H1 (cell line): Measurements from ENCODE around the gene DNAH10. TPM values are rescaled to one million over a fixed set of nuclear protein-coding genes. Genes with fewer than 3 reads are reported as not detected.

Experiments
- CTBP2 ChIP-seq: IDR thresholded peaks from 2 replicates; pipeline ENCODE4 v1.7.0; 2011; ENCODE audit warnings: borderline replicate concordance, mild to moderate bottlenecking, moderate library complexity, mixed read lengths, low read length; ENCODE audit not compliant: insufficient read depth, insufficient read length
- KDM4A ChIP-seq: IDR thresholded peaks from one replicate; pipeline ENCODE4 v1.7.1; 2012; ENCODE audit warnings: low read depth, mild to moderate bottlenecking, moderate library complexity, low read length, inconsistent platforms; ENCODE audit not compliant: severe bottlenecking
- TBP ChIP-seq: IDR thresholded peaks from 2 replicates; pipeline ENCODE4 v1.6.1; 2011; ENCODE audit warnings: low read depth, low read length, improper control_type of control experiment
- polyA plus RNA-seq, 7 experiments: library from polyadenylated mRNA; depleted of rRNA in 3 of 7; stranded (reverse) in 5 of 7; unstranded in 2 of 7; fragments of >200 nt in 5 of 7; fragments of 200-250 nt in 2 of 7; gene quantifications; 1 replicate in 5 of 7; 2 replicates in 1 of 7; 4 replicates in 1 of 7; pipeline versions ENCODE4 v1.2.1 to v1.2.3, GENCODE V29; 2011 to 2013; ENCODE audit warnings: missing spikeins in 2 of 7, mixed read lengths in 2 of 7
- total RNA-seq: library from RNA; stranded (reverse); fragmentation: NEBNext Ultra II Directional; extraction: Animal tissue kit (Norgen Biotek cat#: 25700); gene quantifications from 2 replicates; pipeline ENCODE4 v1.2.1, GENCODE V29; 2021
- TF ChIP-seq, protein P1 (sequence below), 3 experiments: IDR thresholded peaks; 1 replicate in 2 of 3; 2 replicates in 1 of 3; pipeline versions ENCODE4 v1.5.1 to v1.6.1; 2011; ENCODE audit warnings: low read length in 3 of 3, mild to moderate bottlenecking in 3 of 3, inconsistent platforms in 2 of 3, low read depth in 1 of 3, moderate library complexity in 1 of 3; ENCODE audit not compliant: insufficient read depth in 1 of 3; ENCODE audit errors: control extremely low read depth in 1 of 3

DNAH10 gene
- total and polyA plus RNA-seq, 2 of the 8 experiments (the other 6 are each of a cell fraction or from before 2014, with no cell fraction given), result 0.02 to 0.24 TPM

DNA sequence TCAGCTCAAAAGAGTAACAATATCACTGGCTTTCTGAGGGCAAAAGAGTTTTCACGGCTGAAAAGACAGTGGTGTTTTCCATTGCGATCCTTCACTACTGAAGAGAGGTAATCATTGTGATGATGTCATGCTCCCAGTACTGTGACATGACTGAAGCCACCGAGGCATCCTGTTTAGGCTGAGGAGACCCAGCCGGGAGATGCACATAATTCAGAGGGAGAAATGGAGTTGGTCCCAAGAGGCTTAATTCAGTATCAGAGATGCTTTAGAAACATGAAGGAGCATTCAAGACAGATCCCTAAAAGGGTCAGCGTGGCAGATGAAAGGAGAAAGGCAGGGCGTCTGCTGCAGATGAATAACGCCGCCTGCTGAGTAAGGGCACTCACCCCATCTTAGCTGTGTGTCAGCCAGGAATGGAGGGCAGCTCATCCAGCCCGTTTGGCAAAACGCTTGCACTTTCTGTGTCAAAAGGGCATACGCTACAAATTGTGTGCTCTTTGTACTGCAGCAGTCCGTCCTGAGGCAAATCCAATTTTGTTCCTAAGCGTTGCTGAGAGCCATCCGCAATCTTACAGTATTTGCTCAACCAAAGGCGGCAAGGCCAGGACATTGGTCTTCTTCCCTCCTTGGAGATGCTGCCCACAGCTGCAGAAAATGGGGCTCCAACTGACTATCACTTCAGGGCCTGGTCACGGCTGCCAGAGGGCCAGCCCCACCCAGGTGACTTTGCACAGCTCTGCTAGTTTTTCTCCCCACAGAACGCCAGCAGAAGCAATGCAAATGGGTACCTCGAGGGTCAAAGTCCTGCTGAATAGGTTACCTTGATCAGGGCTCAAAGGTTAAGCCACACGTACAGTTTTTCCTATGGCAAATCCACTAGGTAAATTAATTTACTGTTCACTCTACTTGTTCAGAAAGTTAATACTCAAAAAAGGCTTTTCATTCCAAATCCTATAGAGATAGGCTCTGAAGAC, 187.0 kb downstream of the DNAH10 start (continued):
- TF ChIP-seq TBP (no peak), KDM4A (no peak), CTBP2 (no peak)
- TF ChIP-seq, protein P1, sequence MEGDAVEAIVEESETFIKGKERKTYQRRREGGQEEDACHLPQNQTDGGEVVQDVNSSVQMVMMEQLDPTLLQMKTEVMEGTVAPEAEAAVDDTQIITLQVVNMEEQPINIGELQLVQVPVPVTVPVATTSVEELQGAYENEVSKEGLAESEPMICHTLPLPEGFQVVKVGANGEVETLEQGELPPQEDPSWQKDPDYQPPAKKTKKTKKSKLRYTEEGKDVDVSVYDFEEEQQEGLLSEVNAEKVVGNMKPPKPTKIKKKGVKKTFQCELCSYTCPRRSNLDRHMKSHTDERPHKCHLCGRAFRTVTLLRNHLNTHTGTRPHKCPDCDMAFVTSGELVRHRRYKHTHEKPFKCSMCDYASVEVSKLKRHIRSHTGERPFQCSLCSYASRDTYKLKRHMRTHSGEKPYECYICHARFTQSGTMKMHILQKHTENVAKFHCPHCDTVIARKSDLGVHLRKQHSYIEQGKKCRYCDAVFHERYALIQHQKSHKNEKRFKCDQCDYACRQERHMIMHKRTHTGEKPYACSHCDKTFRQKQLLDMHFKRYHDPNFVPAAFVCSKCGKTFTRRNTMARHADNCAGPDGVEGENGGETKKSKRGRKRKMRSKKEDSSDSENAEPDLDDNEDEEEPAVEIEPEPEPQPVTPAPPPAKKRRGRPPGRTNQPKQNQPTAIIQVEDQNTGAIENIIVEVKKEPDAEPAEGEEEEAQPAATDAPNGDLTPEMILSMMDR (IDR thresholded peaks at IDR 0.05; ENCODE audit: control extremely low read depth in 1 of 3, insufficient read depth in 1 of 3, low read depth in 1 of 3, low read length in 3 of 3), result no peak
